ENCODE measurements around the gene RAB1B.
"Not testable (repeated sequence)": the region's sequence is repeated elsewhere in the genome, so short reads cannot be mapped to it uniquely, and the experiment has no call there.

Gene RAB1B

GRCh38 chr11:66294626-66295620 lies 26.5 kb downstream of the RAB1B start:
- DNase-seq (ENCODE audit: low read depth in 2 of 2, low spot score in 1 of 2) = no peak

GRCh38 chr11:66297610-66298009 lies 29.2 kb downstream of the RAB1B start:
- DNase-seq (ENCODE audit: low read depth in 2 of 2, low spot score in 1 of 2) = no peak

GRCh38 chr11:66299186-66299585 lies 30.7 kb downstream of the RAB1B start:
- DNase-seq (ENCODE audit: low read depth in 2 of 2, low spot score in 1 of 2) = no peak

GRCh38 chr11:66302656-66303055 lies 34.2 kb downstream of the RAB1B start:
- DNase-seq (ENCODE audit: low read depth in 2 of 2, low spot score in 1 of 2) = no peak

GRCh38 chr11:66309475-66309874 lies 41.0 kb downstream of the RAB1B start:
- DNase-seq (ENCODE audit: low read depth in 2 of 2, low spot score in 1 of 2) = no peak

- no peak for DNase-seq (ENCODE audit: low read depth in 2 of 2, low spot score in 1 of 2)
Measured at GRCh38 chr11:66310324-66310723, 41.9 kb downstream of the RAB1B start.

- not testable (repeated sequence) for DNase-seq (ENCODE audit: low read depth in 2 of 2, low spot score in 1 of 2)
Measured at GRCh38 chr11:66310803-66311440, 42.5 kb downstream of the RAB1B start.

GRCh38 chr11:66311470-66311964 lies 43.1 kb downstream of the RAB1B start:
- DNase-seq (ENCODE audit: low read depth in 2 of 2, low spot score in 1 of 2) = no peak

GRCh38 chr11:66311965-66312548 lies 43.6 kb downstream of the RAB1B start:
- peak; percentile 98 for DNase-seq (ENCODE audit: low read depth in 2 of 2, low spot score in 1 of 2)

GRCh38 chr11:66312549-66313320 lies 44.3 kb downstream of the RAB1B start:
- peak; percentile 98 to 99 for DNase-seq (ENCODE audit: low read depth in 2 of 2, low spot score in 1 of 2)

GRCh38 chr11:66313321-66314185 lies 45.1 kb downstream of the RAB1B start:
- DNase-seq (ENCODE audit: low read depth in 2 of 2, low spot score in 1 of 2) = no peak

- DNase-seq (ENCODE audit: low read depth in 2 of 2, low spot score in 1 of 2) = no peak
Measured at GRCh38 chr11:66314186-66314501, 45.7 kb downstream of the RAB1B start.

- no peak for DNase-seq (ENCODE audit: low read depth in 2 of 2, low spot score in 1 of 2)
Measured at GRCh38 chr11:66314561-66315497, 46.4 kb downstream of the RAB1B start.

GRCh38 chr11:66315498-66315885 lies 47.1 kb downstream of the RAB1B start:
- DNase-seq (ENCODE audit: low read depth in 2 of 2, low spot score in 1 of 2) = no peak

GRCh38 chr11:66315921-66316811 lies 47.7 kb downstream of the RAB1B start:
- no peak for DNase-seq (ENCODE audit: low read depth in 2 of 2, low spot score in 1 of 2)

GRCh38 chr11:66316849-66317251 lies 48.4 kb downstream of the RAB1B start, which contains the start of gene CD248:
Gene CD248 (minus strand): TSS chr11:66317044. CDS start chr11:66317027, 17 bp downstream.
- no peak for DNase-seq (ENCODE audit: low read depth in 2 of 2, low spot score in 1 of 2)

GRCh38 chr11:66317322-66317722 lies 48.9 kb downstream of the RAB1B start:
- DNase-seq (ENCODE audit: low read depth in 2 of 2, low spot score in 1 of 2) = no peak
